Esophagus squamous epithelium (tissue), 4 donors: ENCODE data around the gene RAB1B.
A peak's percentile ranks its signal among the peaks of the same experiment; 100 is the strongest.

Source experiments
- CTCF ChIP-seq, 6 experiments: fragments of 450-650 bp in 4 of 6; fragments of 200-600 bp in 2 of 6; sonication (generic) in 2 of 6; IDR thresholded peaks; one replicate each; pipeline ENCODE4 v1.5.1; 2016 to 2019; ENCODE audit warnings: antibody characterized with exemption in 6 of 6, mild to moderate bottlenecking in 4 of 6, moderate library complexity in 4 of 6
- POLR2A ChIP-seq, 4 donors: fragments of 450-650 bp; IDR thresholded peaks; one replicate each; pipeline ENCODE4 v1.6.1; 2017; ENCODE audit warnings: antibody characterized with exemption in 4 of 4, mild to moderate bottlenecking in 4 of 4, moderate library complexity in 3 of 4

GRCh38 chr11:66312549-66313320 is 44.3 kb downstream of the RAB1B start:
- TF ChIP-seq POLR2A (IDR thresholded peaks at IDR 0.05) = peak in 2 of 4 donors; percentile 27 to 57
- no peak for TF ChIP-seq CTCF (IDR thresholded peaks at IDR 0.05)
